ENCODE results near the gene LGR4. TPM values are rescaled to one million over a fixed set of nuclear protein-coding genes. Genes with fewer than 3 reads are reported as not detected.

Gene LGR4
- total and polyA plus RNA-seq, 2 donors: 9.9 to 98.1 TPM

- Histone ChIP-seq H3K4me1 (ENCODE audit: insufficient read depth) (no peaks in the 10 kb centered on the region), H3K4me3 (ENCODE audit: low read depth, low read length) (no peak overlapping the region), H3K27ac (ENCODE audit: low read depth) (no peak overlapping the region), H3K36me3 (ENCODE audit: insufficient read depth) (no peaks in the 10 kb centered on the region)
- no peak for DNase-seq (ENCODE audit: extremely low spot score)
- 64% methylated on average over 2 of the region's 2 CpGs for WGBS
These were observed 31.6 kb upstream of the LGR4 start for GRCh38 chr11:27504205-27504604.

- H3K4me3 ChIP-seq (ENCODE audit: low read depth, low read length): no peak overlapping the region
- H3K36me3 ChIP-seq (ENCODE audit: insufficient read depth): no peaks in the 10 kb centered on the region
- no peak overlapping the region for H3K27ac ChIP-seq (ENCODE audit: low read depth)
- H3K4me1 ChIP-seq (ENCODE audit: insufficient read depth): no peaks in the 10 kb centered on the region
- DNase-seq (ENCODE audit: extremely low spot score): no peak
These were observed 28.5 kb upstream of the LGR4 start for GRCh38 chr11:27501100-27501499.

DNA sequence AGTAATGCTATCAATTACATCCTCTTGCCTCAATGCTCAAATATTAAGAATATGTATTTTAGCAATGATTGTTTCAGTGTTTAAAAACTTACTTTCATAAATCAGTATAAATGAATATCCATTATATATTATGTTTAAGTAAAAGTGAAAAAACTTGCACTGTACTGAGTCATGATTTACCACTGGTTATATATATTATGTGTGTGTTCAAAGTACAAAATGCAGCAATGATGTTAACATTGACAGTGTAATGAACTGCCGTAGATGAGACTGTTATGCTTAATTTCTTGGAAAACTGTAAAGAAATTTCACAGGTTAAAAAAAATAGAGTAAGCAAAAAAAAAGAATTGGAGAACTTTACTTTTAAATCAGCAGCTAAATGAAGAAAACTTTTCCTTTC lies 25.3 kb upstream of the LGR4 start:
- H3K27ac ChIP-seq (ENCODE audit: low read depth): no peak overlapping the region
- no peaks in the 10 kb centered on the region for H3K4me1 ChIP-seq (ENCODE audit: insufficient read depth)
- H3K36me3 ChIP-seq (ENCODE audit: insufficient read depth): peaks cover 2% of the 10 kb centered on the region
- WGBS: 93% methylated on average over 1 of the region's 1 CpG
- H3K4me3 ChIP-seq (ENCODE audit: low read depth, low read length): no peak overlapping the region
- no peak for DNase-seq (ENCODE audit: extremely low spot score)

GRCh38 chr11:27497284-27497866 lies 24.8 kb upstream of the LGR4 start:
- Histone ChIP-seq H3K27ac (ENCODE audit: low read depth) (no peak overlapping the region), H3K4me1 (ENCODE audit: insufficient read depth) (no peaks in the 10 kb centered on the region), H3K36me3 (ENCODE audit: insufficient read depth) (peaks cover 2% of the 10 kb centered on the region), H3K4me3 (ENCODE audit: low read depth, low read length) (no peak overlapping the region)
- no peak for DNase-seq (ENCODE audit: extremely low spot score)

DNA sequence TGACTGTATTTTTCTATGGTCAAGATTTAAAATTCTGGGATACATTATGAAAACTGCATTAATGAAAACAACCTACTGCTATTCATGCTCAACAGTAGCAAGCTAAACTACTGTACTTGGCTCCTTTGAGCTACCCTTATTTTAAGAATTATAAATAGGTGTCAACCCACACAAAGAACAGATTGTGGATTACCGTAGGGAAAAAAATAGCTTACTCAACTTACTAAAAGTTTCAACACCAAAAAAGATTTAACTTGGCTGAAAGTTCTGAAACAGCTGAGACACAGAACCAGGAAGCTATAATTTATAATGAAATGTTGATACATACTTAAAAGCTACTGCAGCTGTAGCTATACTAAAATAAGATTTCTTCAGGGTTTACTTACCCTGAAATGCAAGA lies 23.9 kb upstream of the LGR4 start:
- H3K4me3 ChIP-seq (ENCODE audit: low read depth, low read length): no peak overlapping the region
- H3K36me3 ChIP-seq (ENCODE audit: insufficient read depth): peaks cover 2% of the 10 kb centered on the region
- WGBS: 18% methylated on average over 1 of the region's 1 CpG
- no peak overlapping the region for H3K27ac ChIP-seq (ENCODE audit: low read depth)
- no peaks in the 10 kb centered on the region for H3K4me1 ChIP-seq (ENCODE audit: insufficient read depth)
- no peak for DNase-seq (ENCODE audit: extremely low spot score)

GRCh38 chr11:27495710-27496300 lies 23.2 kb upstream of the LGR4 start:
- DNase-seq (ENCODE audit: extremely low spot score): no peak
- Histone ChIP-seq H3K4me3 (ENCODE audit: low read depth, low read length) (no peak overlapping the region), H3K4me1 (ENCODE audit: insufficient read depth) (no peaks in the 10 kb centered on the region), H3K27ac (ENCODE audit: low read depth) (no peak overlapping the region), H3K36me3 (ENCODE audit: insufficient read depth) (peaks cover 2% of the 10 kb centered on the region)
- 93% methylated on average over 1 of the region's 1 CpG for WGBS

DNA sequence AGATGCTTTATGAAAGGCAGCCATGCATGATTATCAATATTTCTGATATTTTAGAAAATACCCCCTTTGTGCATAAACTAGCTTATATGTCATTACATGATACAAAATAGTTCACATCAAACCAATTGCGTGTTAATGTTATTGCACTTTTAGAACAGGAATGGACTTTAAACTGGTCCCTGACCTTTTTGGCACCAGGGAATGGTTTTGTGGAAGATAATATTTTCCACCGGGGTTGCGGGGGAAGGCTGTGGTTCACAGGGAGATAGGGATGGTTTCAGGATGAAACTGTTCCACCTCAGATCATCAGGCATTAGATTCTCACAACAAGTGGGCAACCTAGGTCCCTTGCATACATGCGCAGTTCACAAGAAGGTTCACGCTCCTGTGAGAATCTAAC lies 16.5 kb upstream of the LGR4 start:
- Histone ChIP-seq H3K36me3 (ENCODE audit: insufficient read depth) (peaks cover under 1% of the 10 kb centered on the region), H3K4me3 (ENCODE audit: low read depth, low read length) (no peak overlapping the region), H3K27ac (ENCODE audit: low read depth) (no peak overlapping the region), H3K4me1 (ENCODE audit: insufficient read depth) (no peaks in the 10 kb centered on the region)
- whole genome bisulfite sequencing: 89% methylated on average over 5 of the region's 5 CpGs
- no peak for DNase-seq (ENCODE audit: extremely low spot score)

DNA sequence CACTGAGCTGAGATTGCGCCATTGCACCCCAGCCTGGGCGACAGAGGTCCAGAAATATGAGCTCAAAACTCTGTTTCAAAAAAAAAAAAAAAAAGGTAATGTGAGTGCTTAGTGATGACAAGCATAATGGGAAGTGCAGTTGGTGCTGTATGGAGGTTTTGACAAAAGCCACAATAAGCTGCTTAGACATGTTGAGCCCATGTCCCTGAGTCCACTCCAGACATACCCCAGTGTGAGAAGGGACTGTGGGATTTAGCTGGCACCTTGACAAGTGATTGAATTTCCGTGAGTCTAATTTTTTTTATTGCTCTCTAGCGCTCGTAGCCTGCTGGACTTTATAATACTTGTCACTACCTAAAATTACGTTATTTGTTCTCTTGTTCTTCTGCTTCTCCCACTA lies 15.1 kb upstream of the LGR4 start:
- DNase-seq (ENCODE audit: extremely low spot score): no peak
- H3K4me3 ChIP-seq (ENCODE audit: low read depth, low read length): no peak overlapping the region
- H3K4me1 ChIP-seq (ENCODE audit: insufficient read depth): no peaks in the 10 kb centered on the region
- H3K36me3 ChIP-seq (ENCODE audit: insufficient read depth): no peaks in the 10 kb centered on the region
- 67% methylated on average over 6 of the region's 6 CpGs for WGBS
- no peak overlapping the region for H3K27ac ChIP-seq (ENCODE audit: low read depth)

DNA sequence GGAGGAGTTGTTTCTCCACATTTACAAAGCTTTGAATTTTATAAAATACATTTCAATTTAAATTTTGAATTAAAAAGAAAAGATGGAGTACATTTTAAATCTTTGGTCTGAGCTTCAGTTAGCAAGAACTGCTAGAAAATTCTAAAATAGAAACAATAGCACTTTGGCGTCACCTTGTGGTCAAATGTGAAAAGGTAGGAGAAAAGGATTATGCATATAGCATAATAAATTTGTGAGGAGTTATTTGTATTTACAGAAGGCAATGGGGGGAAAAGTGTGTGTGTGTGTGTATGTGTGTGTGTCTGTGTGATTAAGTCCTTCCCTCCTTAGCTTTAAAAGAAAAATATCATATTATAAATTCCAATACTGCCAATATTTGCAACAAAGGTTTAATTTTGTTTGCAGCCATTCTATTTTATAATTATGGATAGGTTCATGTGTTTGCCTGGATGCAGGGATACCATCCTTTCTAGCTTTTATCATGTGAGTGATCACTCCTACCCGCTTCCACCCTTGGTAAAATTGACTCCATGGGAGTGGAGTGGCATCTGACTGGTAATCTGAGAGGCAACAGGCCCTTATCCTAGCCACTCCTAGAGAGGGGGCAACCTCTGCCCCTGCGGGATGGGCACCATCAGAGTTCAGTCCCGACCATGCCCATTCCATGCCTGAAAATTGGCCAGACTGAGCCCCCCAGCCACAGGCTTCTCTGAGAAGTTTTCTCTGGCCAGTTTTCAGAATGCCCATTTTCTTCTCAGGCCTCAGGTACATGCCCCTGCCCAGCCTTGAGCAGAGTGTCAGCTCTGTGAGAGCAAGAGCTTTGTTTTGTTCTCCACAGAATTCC lies 13.6 kb upstream of the LGR4 start:
- no peak overlapping the region for H3K27ac ChIP-seq (ENCODE audit: low read depth)
- DNase-seq (ENCODE audit: extremely low spot score): peak; percentile 63
- no peak overlapping the region for H3K4me3 ChIP-seq (ENCODE audit: low read depth, low read length)
- no peaks in the 10 kb centered on the region for H3K4me1 ChIP-seq (ENCODE audit: insufficient read depth)
- WGBS: 39% methylated on average over 4 of the region's 4 CpGs
- no peaks in the 10 kb centered on the region for H3K36me3 ChIP-seq (ENCODE audit: insufficient read depth)

DNA sequence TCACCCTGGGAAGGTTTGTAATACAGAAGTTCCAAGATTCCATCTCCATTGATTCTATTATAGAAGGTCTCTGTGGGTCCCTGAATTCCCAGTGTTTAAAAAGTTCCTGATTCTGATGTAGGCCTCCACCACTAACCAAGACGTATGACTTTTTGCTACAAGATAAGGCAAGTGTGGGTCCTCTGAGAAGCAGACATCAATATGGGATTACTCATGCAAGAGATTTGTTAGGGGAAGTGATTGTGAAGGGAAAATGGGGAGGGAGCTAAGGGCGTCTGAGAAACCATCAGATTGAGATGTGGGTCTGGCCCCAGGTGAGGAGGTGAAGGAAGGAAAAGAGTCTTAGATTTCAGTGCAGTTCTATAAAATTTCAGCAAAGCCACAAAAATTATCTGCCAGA lies 10.2 kb upstream of the LGR4 start:
- no peak for DNase-seq (ENCODE audit: extremely low spot score)
- Histone ChIP-seq H3K27ac (ENCODE audit: low read depth) (no peak overlapping the region), H3K4me1 (ENCODE audit: insufficient read depth) (no peaks in the 10 kb centered on the region), H3K4me3 (ENCODE audit: low read depth, low read length) (no peak overlapping the region), H3K36me3 (ENCODE audit: insufficient read depth) (no peaks in the 10 kb centered on the region)
- WGBS: 95% methylated on average over 2 of the region's 2 CpGs

GRCh38 chr11:27481992-27482391 lies 9.4 kb upstream of the LGR4 start:
- no peak for DNase-seq (ENCODE audit: extremely low spot score)
- no peaks in the 10 kb centered on the region for H3K4me1 ChIP-seq (ENCODE audit: insufficient read depth)
- H3K27ac ChIP-seq (ENCODE audit: low read depth): no peak overlapping the region
- no peaks in the 10 kb centered on the region for H3K36me3 ChIP-seq (ENCODE audit: insufficient read depth)
- no peak overlapping the region for H3K4me3 ChIP-seq (ENCODE audit: low read depth, low read length)
- WGBS: 92% methylated on average over 4 of the region's 4 CpGs

DNA sequence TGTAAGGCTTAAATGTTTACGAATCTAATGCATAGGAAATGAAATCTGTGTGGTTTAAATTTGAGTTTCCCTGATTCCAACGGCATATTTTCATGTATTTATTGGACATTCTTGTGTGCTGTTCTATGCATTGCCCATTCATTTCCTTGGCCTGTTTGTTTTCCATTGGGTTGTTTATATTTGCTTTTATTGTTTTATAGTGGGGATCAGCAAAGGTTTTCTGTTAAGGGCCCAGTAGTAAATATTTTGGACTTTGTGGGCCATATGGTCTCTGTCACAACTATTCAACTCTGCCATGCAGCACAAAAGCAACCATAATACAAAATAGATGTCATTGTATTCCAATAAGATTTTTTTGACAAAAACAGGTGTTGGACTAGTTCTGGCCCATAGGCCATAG lies 5.2 kb upstream of the LGR4 start:
- no peak for DNase-seq (ENCODE audit: extremely low spot score)
- WGBS: 65% methylated on average over 2 of the region's 2 CpGs
- H3K4me1 ChIP-seq (ENCODE audit: insufficient read depth): no peaks in the 10 kb centered on the region
- no peak overlapping the region for H3K4me3 ChIP-seq (ENCODE audit: low read depth, low read length)
- no peaks in the 10 kb centered on the region for H3K36me3 ChIP-seq (ENCODE audit: insufficient read depth)
- H3K27ac ChIP-seq (ENCODE audit: low read depth): no peak overlapping the region

GRCh38 chr11:27477243-27477642 lies 4.7 kb upstream of the LGR4 start:
- Histone ChIP-seq H3K27ac (ENCODE audit: low read depth) (no peak overlapping the region), H3K4me3 (ENCODE audit: low read depth, low read length) (no peak overlapping the region), H3K36me3 (ENCODE audit: insufficient read depth) (no peaks in the 10 kb centered on the region), H3K4me1 (ENCODE audit: insufficient read depth) (no peaks in the 10 kb centered on the region)
- no peak for DNase-seq (ENCODE audit: extremely low spot score)

GRCh38 chr11:27475622-27476021 lies 3.0 kb upstream of the LGR4 start:
- H3K27ac ChIP-seq (ENCODE audit: low read depth): no peak overlapping the region
- WGBS: 94% methylated on average over 5 of the region's 5 CpGs
- DNase-seq (ENCODE audit: extremely low spot score): no peak
- no peaks in the 10 kb centered on the region for H3K4me1 ChIP-seq (ENCODE audit: insufficient read depth)
- H3K4me3 ChIP-seq (ENCODE audit: low read depth, low read length): no peak overlapping the region
- no peaks in the 10 kb centered on the region for H3K36me3 ChIP-seq (ENCODE audit: insufficient read depth)

All from urinary bladder (tissue), 4 donors.